Sigmoid colon (tissue), 7 donors: ENCODE results near the gene SBNO2. TPM values are rescaled to one million over a fixed set of nuclear protein-coding genes. Genes with fewer than 3 reads are reported as not detected.

Experiments used
- DNase-seq: peaks from one replicate; pipeline ENCODE4 v3.0.0-alpha.2; 2019
- H3K27ac ChIP-seq, 4 donors: fragments of 200-600 bp; sonication (generic); one replicate each; pipeline ENCODE4 v1.5.1; 2016 to 2019; ENCODE audit warnings: mild to moderate bottlenecking in 1 of 4
- H3K27me3 ChIP-seq, 3 donors: fragments of 200-600 bp; sonication (generic); one replicate each; pipeline ENCODE4 v1.5.1; 2019; ENCODE audit warnings: mild to moderate bottlenecking in 1 of 3
- H3K36me3 ChIP-seq, 4 donors: fragments of 200-600 bp; sonication (generic); one replicate each; pipeline ENCODE4 v1.5.1; 2016 to 2019
- H3K4me1 ChIP-seq, 4 donors: fragments of 200-600 bp; sonication (generic); one replicate each; pipeline ENCODE4 v1.5.1; 2017 to 2019
- H3K4me3 ChIP-seq, 4 donors: fragments of 200-600 bp; sonication (generic); one replicate each; pipeline ENCODE4 v1.5.1; 2017 to 2019; ENCODE audit warnings: mild to moderate bottlenecking in 2 of 4, moderate library complexity in 1 of 4
- H3K9me3 ChIP-seq, 4 donors: fragments of 200-600 bp in 3 of 4; sonication (generic) in 3 of 4; one replicate each; pipeline versions ENCODE4 v1.5.1 to v1.6.1; 2013 to 2019
- EP300 ChIP-seq, 4 donors: sonication (generic); formaldehyde crosslinking; IDR thresholded peaks; one replicate each; pipeline ENCODE4 v1.6.1; 2017; ENCODE audit warnings: antibody characterized with exemption in 4 of 4
- POLR2A ChIP-seq, 2 donors: fragments of 450-650 bp; IDR thresholded peaks; one replicate each; pipeline ENCODE4 v1.6.1; 2016; ENCODE audit warnings: antibody characterized with exemption in 2 of 2, mild to moderate bottlenecking in 2 of 2, moderate library complexity in 2 of 2
- POLR2AphosphoS5 ChIP-seq, 4 donors: sonication (generic); formaldehyde crosslinking; IDR thresholded peaks; one replicate each; pipeline ENCODE4 v1.6.1; 2017; ENCODE audit warnings: antibody characterized with exemption in 4 of 4
- WGBS, 2 donors: extraction: QIAGEN DNeasy Blood & Tissue Kit; methylation state at CpG; one replicate each; pipeline ENCODE4 v1.1.7; 2013; 5-methylcytosine and 5-hydroxymethylcytosine counted together
- intact Hi-C: fragments of 100-400 bp; cut with DNase I; formaldehyde crosslinking; loops from one replicate; pipeline ENCODE4 v1.15.1; 2023
- polyA plus RNA-seq, 3 donors: library from polyadenylated mRNA; stranded (reverse); fragments of 200-250 nt; gene quantifications; one replicate each; pipeline ENCODE4 v1.2.3, GENCODE V29; 2013
- total RNA-seq, 4 donors: library from RNA; depleted of rRNA; stranded (reverse); fragments of >200 nt; gene quantifications; one replicate each; pipeline ENCODE4 v1.1.0, GENCODE V29; 2016
- TF ChIP-seq, protein P1 (sequence below), 4 experiments: fragments of 450-650 bp in 3 of 4; fragments of 200-600 bp in 1 of 4; IDR thresholded peaks; one replicate each; pipeline ENCODE4 v1.5.1; 2016 to 2019; ENCODE audit warnings: antibody characterized with exemption in 4 of 4, mild to moderate bottlenecking in 3 of 4, moderate library complexity in 2 of 4
- donor health status: healthy with polysubstance abuse.
- donor health status: Bipolar disorder and iron deficiency.
- donor health status: healthy.

SBNO2 gene
- total and polyA plus RNA-seq, 7 donors: 6.8 to 91.9 (median 14.8) TPM

DNA sequence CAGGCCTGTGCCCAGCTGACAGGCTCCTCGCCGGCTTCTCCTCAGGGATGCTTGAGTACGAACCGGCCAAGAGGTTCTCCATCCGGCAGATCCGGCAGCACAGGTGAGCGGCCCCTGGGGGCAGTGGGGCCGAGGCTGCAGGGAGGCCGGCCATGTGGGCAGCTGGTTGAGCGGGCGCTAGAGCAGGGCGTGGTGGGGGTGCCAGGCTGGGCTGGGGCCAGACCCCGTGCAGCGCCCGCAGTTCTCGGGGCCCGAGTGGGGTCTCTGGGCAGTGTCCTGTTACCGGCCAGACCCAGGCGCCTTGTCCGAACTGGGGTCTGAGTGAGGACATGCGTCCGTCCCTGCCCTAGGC lies 47.8 kb upstream of the SBNO2 start:
- H3K27me3 ChIP-seq: no peaks in the 10 kb centered on the region
- no peak overlapping the region for H3K4me3 ChIP-seq
- intact Hi-C loops: loop anchor here (2.0 kb wide), 1 partner anchor 15 kb away; no protein-coding TSS in a partner anchor
- TF ChIP-seq POLR2A (IDR thresholded peaks at IDR 0.05) (no peak), EP300 (IDR thresholded peaks at IDR 0.05) (no peak), POLR2AphosphoS5 (IDR thresholded peaks at IDR 0.05) (no peak)
- TF ChIP-seq, protein P1, sequence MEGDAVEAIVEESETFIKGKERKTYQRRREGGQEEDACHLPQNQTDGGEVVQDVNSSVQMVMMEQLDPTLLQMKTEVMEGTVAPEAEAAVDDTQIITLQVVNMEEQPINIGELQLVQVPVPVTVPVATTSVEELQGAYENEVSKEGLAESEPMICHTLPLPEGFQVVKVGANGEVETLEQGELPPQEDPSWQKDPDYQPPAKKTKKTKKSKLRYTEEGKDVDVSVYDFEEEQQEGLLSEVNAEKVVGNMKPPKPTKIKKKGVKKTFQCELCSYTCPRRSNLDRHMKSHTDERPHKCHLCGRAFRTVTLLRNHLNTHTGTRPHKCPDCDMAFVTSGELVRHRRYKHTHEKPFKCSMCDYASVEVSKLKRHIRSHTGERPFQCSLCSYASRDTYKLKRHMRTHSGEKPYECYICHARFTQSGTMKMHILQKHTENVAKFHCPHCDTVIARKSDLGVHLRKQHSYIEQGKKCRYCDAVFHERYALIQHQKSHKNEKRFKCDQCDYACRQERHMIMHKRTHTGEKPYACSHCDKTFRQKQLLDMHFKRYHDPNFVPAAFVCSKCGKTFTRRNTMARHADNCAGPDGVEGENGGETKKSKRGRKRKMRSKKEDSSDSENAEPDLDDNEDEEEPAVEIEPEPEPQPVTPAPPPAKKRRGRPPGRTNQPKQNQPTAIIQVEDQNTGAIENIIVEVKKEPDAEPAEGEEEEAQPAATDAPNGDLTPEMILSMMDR (IDR thresholded peaks at IDR 0.05): no peak
- H3K27ac ChIP-seq: peak overlapping the region in 1 of 4 donors; percentile 57
- H3K36me3 ChIP-seq: peaks cover 13 to 73% (median 44%) of the 10 kb centered on the region in 4 donors
- DNase-seq: no peak
- H3K4me1 ChIP-seq: peaks cover 0 to 60% (median 45%) of the 10 kb centered on the region in 4 donors
- no peaks in the 10 kb centered on the region for H3K9me3 ChIP-seq
- 92 to 95% methylated on average over 22 of the region's 22 CpGs for WGBS, 2 donors

DNA sequence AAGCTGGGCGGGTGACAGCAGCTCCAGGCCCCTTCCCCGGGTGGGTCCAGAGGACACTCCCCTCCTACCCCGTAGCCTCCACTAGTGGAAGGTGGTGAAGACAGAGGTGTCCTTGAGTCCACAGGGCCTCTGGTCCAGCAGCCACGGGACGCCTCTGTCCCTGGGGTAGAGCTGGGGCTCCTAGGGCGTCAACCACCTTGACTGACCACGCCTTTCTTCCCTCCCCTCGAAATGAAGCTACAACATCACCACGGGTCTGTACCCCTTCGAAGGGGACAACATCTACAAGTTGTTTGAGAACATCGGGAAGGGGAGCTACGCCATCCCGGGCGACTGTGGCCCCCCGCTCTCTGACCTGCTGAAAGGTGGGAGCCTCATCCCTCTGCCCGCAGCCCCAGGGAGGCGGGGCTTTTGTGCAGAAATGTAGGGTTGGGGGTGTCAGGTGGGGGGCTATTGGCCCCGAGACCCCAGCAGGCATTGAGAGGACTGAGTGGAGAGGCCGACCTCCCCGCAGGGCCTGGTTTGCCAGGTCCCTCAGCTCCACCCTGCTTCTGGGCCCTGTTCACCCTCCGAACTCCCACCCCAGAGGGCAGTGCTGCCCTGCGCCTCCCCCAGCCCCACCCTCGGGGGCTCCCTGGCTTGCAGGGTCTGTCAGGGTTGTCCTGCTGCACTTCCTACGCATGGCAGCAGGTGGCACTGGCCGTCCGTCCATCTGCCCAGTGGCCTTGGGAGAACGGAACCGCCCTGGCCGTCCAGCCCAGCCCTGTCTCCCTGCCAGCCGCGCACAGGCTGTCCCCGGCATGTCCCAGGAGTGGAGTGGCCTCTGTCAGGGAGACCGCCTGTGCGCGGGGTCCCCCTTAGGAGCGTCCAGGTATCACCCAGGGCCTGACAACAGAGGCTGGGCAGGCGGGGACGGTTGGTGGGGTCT lies 47.2 kb upstream of the SBNO2 start:
- intact Hi-C loops: loop anchor here (2.0 kb wide), 1 partner anchor 16 kb away; no protein-coding TSS in a partner anchor
- DNase-seq: peak; percentile 83
- no peaks in the 10 kb centered on the region for H3K9me3 ChIP-seq

DNA sequence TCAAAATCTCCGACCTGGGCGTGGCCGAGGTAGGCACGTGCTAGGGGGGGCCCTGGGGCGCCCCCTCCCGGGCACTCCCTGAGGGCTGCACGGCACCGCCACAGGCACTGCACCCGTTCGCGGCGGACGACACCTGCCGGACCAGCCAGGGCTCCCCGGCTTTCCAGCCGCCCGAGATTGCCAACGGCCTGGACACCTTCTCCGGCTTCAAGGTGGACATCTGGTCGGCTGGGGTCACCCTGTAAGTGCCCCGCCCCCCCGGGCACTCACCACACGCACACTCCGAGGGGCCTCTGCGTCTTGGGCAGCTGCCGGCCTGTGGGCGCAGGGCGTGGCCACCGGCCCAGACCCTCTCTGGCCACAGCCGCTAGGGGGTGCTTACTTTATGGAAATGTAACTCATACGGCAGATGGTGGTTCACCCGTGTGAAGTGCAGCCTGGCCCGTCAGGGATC lies 46.4 kb upstream of the SBNO2 start:
- intact Hi-C loops: loop anchor here (2.0 kb wide), 1 partner anchor 16 kb away; no protein-coding TSS in a partner anchor
- H3K36me3 ChIP-seq: peaks cover 13 to 59% (median 32%) of the 10 kb centered on the region in 4 donors
- H3K4me1 ChIP-seq: peaks cover 0 to 73% (median 59%) of the 10 kb centered on the region in 4 donors
- H3K4me3 ChIP-seq: no peak overlapping the region
- no peaks in the 10 kb centered on the region for H3K9me3 ChIP-seq
- WGBS, 2 donors: 81 to 89% methylated on average over 33 of the region's 33 CpGs
- no peak for TF ChIP-seq POLR2AphosphoS5 (IDR thresholded peaks at IDR 0.05)
- no peak for TF ChIP-seq EP300 (IDR thresholded peaks at IDR 0.05)
- TF ChIP-seq, protein P1 (IDR thresholded peaks at IDR 0.05): no peak
- TF ChIP-seq POLR2A (IDR thresholded peaks at IDR 0.05): no peak
- H3K27me3 ChIP-seq: no peaks in the 10 kb centered on the region
- no peak overlapping the region for H3K27ac ChIP-seq
- no peak for DNase-seq

More for the DNA sequence above, 47.2 kb upstream of the SBNO2 start:
- Histone ChIP-seq H3K27ac (peak overlapping the region in 2 of 4 donors; percentile 5 to 57), H3K4me3 (no peak overlapping the region), H3K4me1 (peaks cover 0 to 66% (median 51%) of the 10 kb centered on the region in 4 donors), H3K27me3 (no peaks in the 10 kb centered on the region), H3K36me3 (peaks cover 13 to 67% (median 38%) of the 10 kb centered on the region in 4 donors)
- TF ChIP-seq, protein P1 (IDR thresholded peaks at IDR 0.05): peak; percentile 9 to 59 (median 49)
- TF ChIP-seq POLR2A (IDR thresholded peaks at IDR 0.05) (no peak), EP300 (IDR thresholded peaks at IDR 0.05) (no peak)
- WGBS, 2 donors: 71 to 82% methylated on average over 38 of the region's 38 CpGs

DNA sequence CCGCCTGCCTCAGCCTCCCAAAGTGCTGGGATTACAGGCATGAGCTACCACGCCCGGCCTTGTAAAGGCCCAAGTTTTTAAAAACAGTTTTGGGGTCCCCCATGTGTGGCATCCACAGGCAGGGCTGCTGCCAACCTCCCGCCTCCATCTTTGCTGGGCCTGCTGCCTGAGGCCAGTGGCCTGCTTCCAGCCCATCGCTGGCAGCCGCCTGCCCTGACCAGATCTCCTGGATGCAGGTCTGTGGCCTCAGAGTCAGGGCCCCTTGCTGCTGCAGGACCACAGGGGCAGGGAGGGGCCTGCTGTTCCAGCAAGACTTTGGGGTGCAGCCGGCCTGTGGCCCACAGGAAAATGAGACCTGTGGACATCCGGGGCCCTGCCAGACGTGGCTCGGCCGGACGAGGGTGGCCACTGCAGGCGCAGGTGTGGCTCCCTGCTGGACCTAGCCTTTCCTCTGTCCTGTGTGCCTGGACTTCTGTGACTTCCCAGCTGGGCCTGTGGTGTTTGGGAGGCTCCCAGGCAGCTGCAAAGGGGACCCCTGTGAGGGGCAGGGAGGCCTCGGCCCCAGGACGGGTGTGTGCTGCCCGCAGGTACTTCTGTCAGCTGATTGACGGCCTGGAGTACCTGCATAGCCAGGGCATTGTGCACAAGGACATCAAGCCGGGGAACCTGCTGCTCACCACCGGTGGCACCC lies 45.9 kb upstream of the SBNO2 start:
- Histone ChIP-seq H3K27me3 (no peaks in the 10 kb centered on the region), H3K36me3 (peaks cover 13 to 54% (median 29%) of the 10 kb centered on the region in 4 donors), H3K4me1 (peaks cover 0 to 79% (median 64%) of the 10 kb centered on the region in 4 donors), H3K27ac (no peak overlapping the region), H3K9me3 (no peaks in the 10 kb centered on the region), H3K4me3 (no peak overlapping the region)
- 91 to 95% methylated on average over 19 of the region's 19 CpGs for WGBS, 2 donors
- TF ChIP-seq POLR2AphosphoS5 (IDR thresholded peaks at IDR 0.05): no peak
- no peak for TF ChIP-seq EP300 (IDR thresholded peaks at IDR 0.05)
- TF ChIP-seq, protein P1 (IDR thresholded peaks at IDR 0.05): no peak
- no peak for TF ChIP-seq POLR2A (IDR thresholded peaks at IDR 0.05)
- no peak for DNase-seq
- intact Hi-C loops: loop anchor here (2.0 kb wide), 1 partner anchor 17 kb away; no protein-coding TSS in a partner anchor
